ENCODE results near the gene OMP. TPM values are rescaled to one million over a fixed set of nuclear protein-coding genes. Genes with fewer than 3 reads are reported as not detected.

Gene OMP
- polyA plus RNA-seq, 3 donors, result not detected

DNA sequence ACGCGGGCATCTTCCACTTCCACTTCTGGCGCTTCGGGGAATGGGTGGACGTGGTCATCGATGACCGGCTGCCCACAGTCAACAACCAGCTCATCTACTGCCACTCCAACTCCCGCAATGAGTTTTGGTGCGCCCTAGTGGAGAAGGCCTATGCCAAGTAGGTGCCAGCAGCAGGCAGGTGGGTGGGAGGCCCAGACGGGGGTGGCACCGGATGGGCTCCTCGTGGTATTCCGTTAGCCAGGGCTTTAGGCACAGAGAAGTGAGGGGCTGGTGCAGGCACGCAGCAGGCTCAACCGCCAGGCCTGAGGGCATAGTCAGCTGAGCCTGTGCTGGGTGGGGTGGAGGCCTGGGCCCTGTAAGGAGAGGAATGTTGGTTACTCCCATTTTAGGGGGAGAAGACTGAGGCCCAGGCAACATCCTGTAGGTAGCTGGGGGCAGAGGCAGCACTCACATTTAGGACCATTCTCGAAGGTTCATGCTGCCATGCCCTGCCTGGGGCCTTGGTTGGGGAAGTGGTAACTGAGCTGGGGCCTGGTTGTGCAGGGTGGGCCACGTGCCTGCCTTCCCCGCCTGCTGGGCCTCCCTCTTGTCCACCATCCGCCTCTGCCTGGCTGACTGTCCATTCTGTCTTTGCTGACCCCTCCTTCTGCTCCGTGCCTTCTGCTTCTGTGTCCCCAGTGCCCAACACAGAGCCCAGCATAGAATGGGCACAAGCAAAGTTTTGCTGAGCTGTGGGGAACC is 10.2 kb downstream of the OMP start:
- H3K4me2 ChIP-seq (replicated peaks; ENCODE audit: extremely low read depth, low read length, poor library complexity, severe bottlenecking), result no peak overlapping the region
- TF ChIP-seq, protein P1, sequence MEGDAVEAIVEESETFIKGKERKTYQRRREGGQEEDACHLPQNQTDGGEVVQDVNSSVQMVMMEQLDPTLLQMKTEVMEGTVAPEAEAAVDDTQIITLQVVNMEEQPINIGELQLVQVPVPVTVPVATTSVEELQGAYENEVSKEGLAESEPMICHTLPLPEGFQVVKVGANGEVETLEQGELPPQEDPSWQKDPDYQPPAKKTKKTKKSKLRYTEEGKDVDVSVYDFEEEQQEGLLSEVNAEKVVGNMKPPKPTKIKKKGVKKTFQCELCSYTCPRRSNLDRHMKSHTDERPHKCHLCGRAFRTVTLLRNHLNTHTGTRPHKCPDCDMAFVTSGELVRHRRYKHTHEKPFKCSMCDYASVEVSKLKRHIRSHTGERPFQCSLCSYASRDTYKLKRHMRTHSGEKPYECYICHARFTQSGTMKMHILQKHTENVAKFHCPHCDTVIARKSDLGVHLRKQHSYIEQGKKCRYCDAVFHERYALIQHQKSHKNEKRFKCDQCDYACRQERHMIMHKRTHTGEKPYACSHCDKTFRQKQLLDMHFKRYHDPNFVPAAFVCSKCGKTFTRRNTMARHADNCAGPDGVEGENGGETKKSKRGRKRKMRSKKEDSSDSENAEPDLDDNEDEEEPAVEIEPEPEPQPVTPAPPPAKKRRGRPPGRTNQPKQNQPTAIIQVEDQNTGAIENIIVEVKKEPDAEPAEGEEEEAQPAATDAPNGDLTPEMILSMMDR (IDR thresholded peaks at IDR 0.05), result no peak
- Mint-ChIP-seq H3K4me1 (peaks cover 5% of the 10 kb centered on the region), H3K4me3 (no peak overlapping the region), H3K36me3 (no peaks in the 10 kb centered on the region), H3K9me3 (peaks cover 0 to 3% (median 0%) of the 10 kb centered on the region in 7 donors), H3K27me3 (ENCODE audit: low read depth in 3 of 3) (peaks cover 1 to 8% (median 3%) of the 10 kb centered on the region in 3 donors), H3K27ac (no peak overlapping the region)
- no peaks in the 10 kb centered on the region for H3K79me2 ChIP-seq (ENCODE audit: insufficient read depth, low read length)
- H3K36me3 ChIP-seq (replicated peaks in 1 of 2; ENCODE audit: control insufficient read depth in 1 of 2, insufficient read depth in 2 of 2, low read length in 2 of 2), result no peaks in the 10 kb centered on the region
- no peaks in the 10 kb centered on the region for H4K20me1 ChIP-seq (ENCODE audit: insufficient read depth, low read length)
- no peaks in the 10 kb centered on the region for H3K27me3 ChIP-seq (ENCODE audit: control insufficient read depth in 2 of 2, insufficient read depth in 2 of 2, low read length in 2 of 2)
- no peaks in the 10 kb centered on the region for H3K4me1 ChIP-seq (ENCODE audit: control insufficient read depth in 1 of 2, insufficient read depth in 2 of 2, low read length in 2 of 2)
- no peak for DNase-seq
- intact Hi-C loops (cut with micrococcal nuclease), result no loop called here
- H3K9me3 ChIP-seq (replicated peaks in 1 of 2; ENCODE audit: control insufficient read depth in 1 of 2, insufficient read depth in 1 of 2, low read length in 2 of 2), result no peaks in the 10 kb centered on the region
- H3K4me3 ChIP-seq (replicated peaks in 1 of 3; ENCODE audit: low read depth in 2 of 3, low read length in 3 of 3), result no peak overlapping the region
- H3K27ac ChIP-seq (ENCODE audit: low read depth in 1 of 2, low read length in 2 of 2), result no peak overlapping the region
- no peak overlapping the region for H2AFZ ChIP-seq (ENCODE audit: insufficient read depth, low read depth, low read length, poor library complexity, severe bottlenecking)
- 90% methylated on average over 18 of the region's 20 CpGs for WGBS (ENCODE audit: insufficient coverage)
- no peak overlapping the region for H3K9ac ChIP-seq (ENCODE audit: insufficient read depth, low read length, poor library complexity, severe bottlenecking)

DNA sequence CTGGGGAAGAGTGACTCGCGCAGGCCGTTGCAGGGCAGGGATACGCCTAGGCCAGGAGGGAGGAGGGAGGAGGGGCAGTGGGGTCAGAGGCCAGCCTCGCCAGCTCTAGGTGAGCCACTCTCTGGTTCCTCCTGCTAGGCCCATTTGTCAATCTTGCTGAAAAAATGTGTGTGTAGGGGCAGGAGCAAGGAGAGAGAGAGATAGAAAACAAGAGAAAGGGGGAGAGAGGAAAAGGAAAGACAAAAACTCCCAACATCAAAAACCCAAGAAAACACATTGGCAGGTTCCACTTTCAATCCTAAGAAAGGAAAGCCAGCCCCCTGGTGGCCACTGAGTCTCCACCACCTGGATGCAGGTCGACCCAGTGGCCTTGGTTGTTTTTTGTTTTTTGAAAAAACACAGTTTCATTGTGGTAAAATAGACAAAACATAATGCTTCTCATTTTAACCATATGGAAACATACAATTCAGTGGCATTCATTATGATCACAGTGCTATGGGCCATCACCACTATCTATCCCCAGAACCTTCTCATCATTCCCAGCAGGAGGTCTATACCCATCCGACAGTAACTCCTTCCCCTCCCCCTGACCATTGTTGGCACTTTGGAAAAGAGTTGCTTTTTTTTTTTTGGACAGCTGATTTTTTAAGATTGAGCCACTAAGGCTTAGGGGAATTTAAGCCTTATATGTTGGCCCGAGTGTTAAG is 10.9 kb downstream of the OMP start:
- H3K27ac Mint-ChIP-seq, result no peak overlapping the region
- intact Hi-C loops (cut with micrococcal nuclease), result no loop called here

More for the DNA sequence above, 10.9 kb downstream of the OMP start:
- Mint-ChIP-seq H3K4me1 (peaks cover 5% of the 10 kb centered on the region), H3K4me3 (peak overlapping the region in 1 of 2 donors; percentile 24), H3K27me3 (ENCODE audit: low read depth in 3 of 3) (peaks cover 1 to 6% (median 3%) of the 10 kb centered on the region in 3 donors), H3K36me3 (no peaks in the 10 kb centered on the region), H3K9me3 (peaks cover 0 to 3% (median 0%) of the 10 kb centered on the region in 7 donors)
- H3K4me1 ChIP-seq (ENCODE audit: control insufficient read depth in 1 of 2, insufficient read depth in 2 of 2, low read length in 2 of 2), result no peaks in the 10 kb centered on the region
- no peak overlapping the region for H3K4me2 ChIP-seq (replicated peaks; ENCODE audit: extremely low read depth, low read length, poor library complexity, severe bottlenecking)
- H3K79me2 ChIP-seq (ENCODE audit: insufficient read depth, low read length), result no peaks in the 10 kb centered on the region
- peak in 1 of 3 donors; percentile 6 for DNase-seq
- no peaks in the 10 kb centered on the region for H3K36me3 ChIP-seq (replicated peaks in 1 of 2; ENCODE audit: control insufficient read depth in 1 of 2, insufficient read depth in 2 of 2, low read length in 2 of 2)
- no peaks in the 10 kb centered on the region for H3K27me3 ChIP-seq (ENCODE audit: control insufficient read depth in 2 of 2, insufficient read depth in 2 of 2, low read length in 2 of 2)
- H3K9ac ChIP-seq (ENCODE audit: insufficient read depth, low read length, poor library complexity, severe bottlenecking), result no peak overlapping the region
- no peaks in the 10 kb centered on the region for H3K9me3 ChIP-seq (replicated peaks in 1 of 2; ENCODE audit: control insufficient read depth in 1 of 2, insufficient read depth in 1 of 2, low read length in 2 of 2)
- H3K4me3 ChIP-seq (replicated peaks in 1 of 3; ENCODE audit: low read depth in 2 of 3, low read length in 3 of 3), result no peak overlapping the region
- TF ChIP-seq, protein P1 (IDR thresholded peaks at IDR 0.05), result peak; percentile 68
- H2AFZ ChIP-seq (ENCODE audit: insufficient read depth, low read depth, low read length, poor library complexity, severe bottlenecking), result no peak overlapping the region
- no peak overlapping the region for H3K27ac ChIP-seq (ENCODE audit: low read depth in 1 of 2, low read length in 2 of 2)
- H4K20me1 ChIP-seq (ENCODE audit: insufficient read depth, low read length), result no peaks in the 10 kb centered on the region
- WGBS (ENCODE audit: insufficient coverage), result 54% methylated on average over 4 of the region's 8 CpGs
